HAP-1 (cell line): Measurements from ENCODE around the gene ANKRD40.
"Not testable (repeated sequence)": the region's sequence is repeated elsewhere in the genome, so short reads cannot be mapped to it uniquely, and the experiment has no call there.

Experiments
- DNase-seq, 2 experiments: peaks; one replicate each; pipeline ENCODE4 v3.0.0-alpha.2; 2016 to 2020; ENCODE audit warnings: low spot score in 2 of 2
- H3K27me3 ChIP-seq: fragments of 250-450 bp; sonication (Bioruptor Pico); 2 replicates; pipeline ENCODE4 v1.5.1; 2020; ENCODE audit warnings: low read depth, mild to moderate bottlenecking, moderate library complexity
- H3K36me3 ChIP-seq: fragments of 250-450 bp; sonication (Bioruptor Pico); replicated peaks from 2 replicates; pipeline ENCODE4 v1.5.1; 2020; ENCODE audit warnings: mild to moderate bottlenecking
- H3K4me1 ChIP-seq: fragments of 250-450 bp; sonication (Bioruptor Pico); 2 replicates; pipeline ENCODE4 v1.5.1; 2020; ENCODE audit warnings: mild to moderate bottlenecking
- H3K4me3 ChIP-seq: fragments of 250-450 bp; sonication (Bioruptor Pico); 2 replicates; pipeline ENCODE4 v1.5.1; 2020; ENCODE audit warnings: mild to moderate bottlenecking, moderate library complexity
- H3K9me3 ChIP-seq: fragments of 250-450 bp; sonication (Bioruptor Pico); 2 replicates; pipeline ENCODE4 v1.5.1; 2020; ENCODE audit warnings: mild to moderate bottlenecking, moderate library complexity
- in situ Hi-C: fragments of 300-500 bp; cut with MboI; formaldehyde crosslinking; loops from 3 replicates; pipeline ENCODE4 v1.14.3; 2020; ENCODE audit warnings: low sequenced_read_pairs, inconsistent platforms, mixed read lengths

The ANKRD40 gene

DNA sequence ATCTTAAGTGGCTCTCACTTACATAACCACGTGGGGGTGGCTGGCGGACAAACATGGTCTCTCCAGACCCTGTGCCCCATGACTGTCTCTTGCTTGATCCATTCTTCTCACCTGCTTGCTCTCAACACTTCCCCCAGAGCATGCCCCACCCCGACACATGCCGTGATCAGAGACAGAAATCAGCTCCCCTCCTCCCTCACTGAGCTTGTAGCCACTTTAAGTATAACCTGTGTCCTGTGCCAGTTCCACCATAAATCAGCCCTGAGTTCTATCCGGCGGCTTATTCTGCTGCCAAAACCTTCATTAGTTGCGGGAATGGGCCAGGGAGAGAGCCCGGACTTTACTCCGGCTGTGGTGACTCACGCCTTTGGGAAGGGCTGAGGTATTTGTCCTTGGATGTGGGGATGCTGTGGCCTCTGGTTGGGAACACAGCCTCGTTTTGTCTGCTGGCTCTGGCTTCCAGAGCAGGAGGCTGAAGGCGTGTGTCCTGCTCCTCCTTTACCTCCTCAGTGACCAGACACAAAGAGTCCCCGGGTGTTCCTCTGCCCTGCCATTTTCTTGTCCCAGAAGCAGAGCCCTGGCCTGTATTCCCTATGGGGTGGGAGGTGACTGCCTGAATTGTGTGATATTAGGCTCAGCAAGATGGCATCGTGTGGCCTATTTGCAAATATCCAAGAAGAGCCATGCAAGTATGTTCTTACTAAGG lies 21.1 kb downstream of the ANKRD40 start:
- Histone ChIP-seq H3K4me1 (no peaks in the 10 kb centered on the region), H3K36me3 (no peaks in the 10 kb centered on the region), H3K4me3 (no peak overlapping the region), H3K9me3 (no peaks in the 10 kb centered on the region), H3K27me3 (no peaks in the 10 kb centered on the region)
- in situ Hi-C loops, result no loop called here
- no peak for DNase-seq

DNA sequence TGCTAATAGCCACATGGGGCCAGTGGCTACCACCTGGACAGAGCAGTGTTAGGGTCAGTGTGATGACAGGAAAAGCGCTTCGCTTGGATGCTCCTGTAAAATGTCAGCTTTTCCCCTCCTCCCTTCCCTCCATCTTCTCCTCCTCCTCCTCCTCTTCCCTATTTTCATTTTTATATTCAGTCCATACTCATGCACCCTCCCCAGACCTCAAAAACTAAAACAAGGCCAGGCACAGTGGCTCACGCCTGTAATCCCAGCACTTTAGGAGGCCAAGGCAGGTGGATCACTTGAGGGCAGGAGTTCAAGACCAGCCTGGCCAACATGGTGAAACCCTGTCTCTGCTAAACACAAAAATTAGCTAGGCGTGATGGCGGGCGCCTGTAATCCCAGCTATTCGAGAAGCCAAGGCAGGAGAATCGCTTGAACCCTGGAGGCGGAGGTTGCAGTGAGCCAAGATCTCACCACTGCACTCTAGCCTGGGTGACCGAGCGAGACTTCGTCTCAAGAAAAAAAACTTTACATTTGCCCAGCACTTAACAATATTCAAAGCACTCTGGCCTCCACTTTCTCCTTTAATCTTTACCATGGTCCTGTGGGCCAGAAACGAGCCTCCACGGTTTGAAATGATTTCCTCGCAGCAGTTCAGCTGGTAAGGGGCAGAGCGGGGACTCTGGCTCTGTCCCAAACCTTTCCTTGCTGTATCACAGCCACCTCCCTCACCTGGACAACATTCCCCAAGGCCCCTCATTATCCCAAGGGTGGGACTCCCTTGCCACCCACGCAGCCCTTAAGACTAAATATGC lies 21.8 kb downstream of the ANKRD40 start:
- no peaks in the 10 kb centered on the region for H3K36me3 ChIP-seq
- peaks cover 5% of the 10 kb centered on the region for H3K4me1 ChIP-seq
- no peak overlapping the region for H3K4me3 ChIP-seq
- no peaks in the 10 kb centered on the region for H3K9me3 ChIP-seq
- no peaks in the 10 kb centered on the region for H3K27me3 ChIP-seq
- in situ Hi-C loops, result no loop called here
- no peak for DNase-seq

DNA sequence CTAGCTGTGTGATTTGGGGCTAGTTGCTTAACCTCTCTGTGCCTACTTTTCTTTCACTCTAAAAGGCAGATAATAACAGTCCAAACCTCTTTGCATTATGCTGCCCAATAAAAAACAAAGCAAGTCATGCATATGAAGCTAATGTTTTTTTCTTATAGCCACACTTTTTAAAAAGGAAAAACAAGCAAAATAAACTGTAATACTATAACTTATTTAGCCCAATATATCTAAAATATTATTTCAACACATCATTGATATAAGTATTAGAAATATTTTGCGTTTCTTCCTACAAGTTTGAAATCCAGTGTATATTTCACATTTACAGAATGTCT lies 22.4 kb downstream of the ANKRD40 start:
- in situ Hi-C loops, result no loop called here
- Histone ChIP-seq H3K36me3 (no peaks in the 10 kb centered on the region), H3K4me3 (no peak overlapping the region), H3K27me3 (no peaks in the 10 kb centered on the region), H3K9me3 (no peaks in the 10 kb centered on the region), H3K4me1 (peaks cover 5% of the 10 kb centered on the region)
- no peak for DNase-seq

DNA sequence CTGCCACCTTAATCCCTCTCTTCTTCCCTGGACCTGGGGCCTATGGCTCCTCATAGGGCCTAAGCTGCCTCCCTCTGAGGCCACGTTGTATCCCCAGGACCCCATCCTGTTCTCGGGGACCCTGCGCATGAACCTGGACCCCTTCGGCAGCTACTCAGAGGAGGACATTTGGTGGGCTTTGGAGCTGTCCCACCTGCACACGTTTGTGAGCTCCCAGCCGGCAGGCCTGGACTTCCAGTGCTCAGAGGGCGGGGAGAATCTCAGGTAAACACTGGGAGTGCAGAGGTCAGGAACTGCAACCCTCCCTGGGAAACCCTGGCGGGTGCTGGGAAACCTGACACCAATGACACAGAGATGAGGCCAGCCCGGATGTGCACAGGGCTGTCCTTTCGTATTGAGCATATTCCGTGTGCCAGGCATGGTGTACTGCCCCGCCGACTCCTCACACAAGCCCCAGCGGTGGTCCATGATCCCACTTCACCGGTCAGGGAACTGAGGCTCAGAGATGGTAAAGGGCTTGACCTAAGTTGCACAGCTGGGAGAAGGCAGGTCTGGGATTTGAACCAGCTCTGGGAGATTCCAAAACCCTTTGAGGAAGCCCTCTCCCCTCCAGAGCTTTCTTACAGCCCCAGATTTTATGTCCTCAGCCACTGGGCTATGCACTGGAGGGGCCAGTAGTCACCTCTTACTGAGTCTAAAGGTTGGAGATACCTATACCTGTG lies 22.9 kb downstream of the ANKRD40 start:
- no peaks in the 10 kb centered on the region for H3K36me3 ChIP-seq
- H3K27me3 ChIP-seq, result no peaks in the 10 kb centered on the region
- peaks cover 5% of the 10 kb centered on the region for H3K4me1 ChIP-seq
- in situ Hi-C loops, result no loop called here
- no peak for DNase-seq
- H3K9me3 ChIP-seq, result no peaks in the 10 kb centered on the region
- H3K4me3 ChIP-seq, result no peak overlapping the region

DNA sequence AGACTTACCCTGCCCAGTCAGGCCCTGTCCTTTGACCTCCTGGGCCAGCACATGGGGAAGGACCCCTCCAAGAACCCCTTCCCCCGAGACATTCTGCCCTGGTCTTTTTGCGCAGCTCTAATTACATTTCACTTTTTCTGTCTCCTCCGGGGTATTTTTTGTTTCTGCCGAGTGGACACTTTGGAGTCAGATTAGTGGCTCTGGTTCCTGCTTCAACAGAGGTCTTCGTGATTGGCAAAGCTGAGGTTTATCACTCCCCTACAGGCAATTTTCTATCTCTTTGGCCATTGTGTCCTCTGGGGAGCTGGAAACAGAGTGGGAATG lies 23.5 kb downstream of the ANKRD40 start:
- in situ Hi-C loops, result no loop called here
- Histone ChIP-seq H3K9me3 (no peaks in the 10 kb centered on the region), H3K27me3 (no peaks in the 10 kb centered on the region), H3K4me1 (peaks cover 5% of the 10 kb centered on the region), H3K36me3 (no peaks in the 10 kb centered on the region), H3K4me3 (no peak overlapping the region)
- DNase-seq, result no peak

DNA sequence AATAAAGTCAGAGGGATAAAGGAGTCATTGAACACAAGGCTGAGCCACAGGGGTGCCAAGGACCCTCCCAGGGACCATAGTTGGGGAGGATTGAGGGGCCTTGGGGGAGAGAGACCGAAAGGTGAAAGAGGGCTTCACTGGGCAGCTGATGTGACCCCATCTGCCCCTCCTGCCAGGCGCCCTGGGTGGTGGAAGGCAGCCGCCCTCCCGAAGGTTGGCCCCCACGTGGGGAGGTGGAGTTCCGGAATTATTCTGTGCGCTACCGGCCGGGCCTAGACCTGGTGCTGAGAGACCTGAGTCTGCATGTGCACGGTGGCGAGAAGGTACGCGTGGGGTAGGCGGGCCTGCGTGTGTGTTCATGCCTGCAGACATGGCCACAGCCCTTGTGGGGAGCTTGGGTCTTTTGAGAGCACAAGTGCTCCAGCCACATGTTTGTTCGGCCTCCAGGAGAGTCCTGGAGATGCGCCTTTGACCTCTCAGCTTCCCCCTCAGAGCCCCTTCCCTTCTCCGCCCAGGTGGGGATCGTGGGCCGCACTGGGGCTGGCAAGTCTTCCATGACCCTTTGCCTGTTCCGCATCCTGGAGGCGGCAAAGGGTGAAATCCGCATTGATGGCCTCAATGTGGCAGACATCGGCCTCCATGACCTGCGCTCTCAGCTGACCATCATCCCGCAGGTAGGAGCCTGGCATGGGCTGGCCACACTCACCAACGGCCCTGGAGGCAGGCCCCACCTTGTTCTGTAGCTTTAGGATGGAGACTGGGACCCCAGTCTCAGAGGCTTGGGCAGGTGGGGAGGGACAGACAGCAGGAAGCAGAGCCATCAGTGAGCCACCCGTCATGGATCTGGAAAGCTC lies 24.1 kb downstream of the ANKRD40 start:
- no peaks in the 10 kb centered on the region for H3K36me3 ChIP-seq
- no peaks in the 10 kb centered on the region for H3K9me3 ChIP-seq
- in situ Hi-C loops, result no loop called here
- H3K4me3 ChIP-seq, result no peak overlapping the region
- DNase-seq, result no peak
- no peaks in the 10 kb centered on the region for H3K27me3 ChIP-seq
- peaks cover 5% of the 10 kb centered on the region for H3K4me1 ChIP-seq

DNA sequence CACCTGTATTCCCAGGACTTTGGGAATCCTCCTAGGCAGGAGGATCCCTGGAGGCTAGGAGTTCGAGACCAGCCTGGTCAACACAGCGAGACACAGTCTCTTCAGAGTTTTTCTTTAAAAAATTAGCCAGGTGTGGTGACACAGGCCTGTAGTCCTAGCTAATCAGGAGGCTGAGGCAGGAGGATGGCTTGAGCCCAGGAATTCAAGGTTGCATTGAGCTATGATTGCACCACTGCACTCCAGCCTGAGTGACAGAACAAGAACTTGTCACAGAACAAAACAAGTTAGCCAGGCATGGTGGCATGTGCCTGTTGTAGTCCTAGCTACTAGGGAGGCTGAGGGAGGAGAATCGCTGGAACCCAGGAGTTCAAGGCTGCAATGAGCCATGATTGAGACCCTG lies 24.8 kb downstream of the ANKRD40 start:
- in situ Hi-C loops, result no loop called here
- no peaks in the 10 kb centered on the region for H3K36me3 ChIP-seq
- no peaks in the 10 kb centered on the region for H3K9me3 ChIP-seq
- H3K4me3 ChIP-seq, result no peak overlapping the region
- no peaks in the 10 kb centered on the region for H3K27me3 ChIP-seq
- DNase-seq, result no peak
- H3K4me1 ChIP-seq, result peaks cover 5% of the 10 kb centered on the region

DNA sequence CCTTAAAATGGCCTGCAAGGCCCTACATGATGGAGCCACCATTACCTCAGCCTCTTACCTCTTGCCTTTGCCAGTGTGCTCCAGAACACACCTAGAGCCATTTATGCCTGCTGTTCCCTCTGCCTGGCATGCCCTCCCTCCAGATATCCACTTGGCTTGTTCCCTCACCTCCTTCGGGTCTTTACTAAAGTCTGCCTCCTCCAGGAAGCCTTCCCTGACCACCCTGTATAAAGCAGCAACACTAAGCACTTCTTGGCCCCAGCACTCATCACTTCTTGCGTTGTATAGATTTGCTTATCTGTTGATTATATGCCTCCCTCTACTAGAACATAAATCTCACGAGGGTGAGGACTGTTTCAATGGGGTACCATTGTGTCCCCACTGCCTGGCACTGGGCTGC lies 25.3 kb downstream of the ANKRD40 start:
- H3K4me1 ChIP-seq, result peaks cover 5% of the 10 kb centered on the region
- no peaks in the 10 kb centered on the region for H3K36me3 ChIP-seq
- no peaks in the 10 kb centered on the region for H3K9me3 ChIP-seq
- H3K27me3 ChIP-seq, result no peaks in the 10 kb centered on the region
- H3K4me3 ChIP-seq, result no peak overlapping the region
- no peak for DNase-seq
- in situ Hi-C loops, result no loop called here

DNA sequence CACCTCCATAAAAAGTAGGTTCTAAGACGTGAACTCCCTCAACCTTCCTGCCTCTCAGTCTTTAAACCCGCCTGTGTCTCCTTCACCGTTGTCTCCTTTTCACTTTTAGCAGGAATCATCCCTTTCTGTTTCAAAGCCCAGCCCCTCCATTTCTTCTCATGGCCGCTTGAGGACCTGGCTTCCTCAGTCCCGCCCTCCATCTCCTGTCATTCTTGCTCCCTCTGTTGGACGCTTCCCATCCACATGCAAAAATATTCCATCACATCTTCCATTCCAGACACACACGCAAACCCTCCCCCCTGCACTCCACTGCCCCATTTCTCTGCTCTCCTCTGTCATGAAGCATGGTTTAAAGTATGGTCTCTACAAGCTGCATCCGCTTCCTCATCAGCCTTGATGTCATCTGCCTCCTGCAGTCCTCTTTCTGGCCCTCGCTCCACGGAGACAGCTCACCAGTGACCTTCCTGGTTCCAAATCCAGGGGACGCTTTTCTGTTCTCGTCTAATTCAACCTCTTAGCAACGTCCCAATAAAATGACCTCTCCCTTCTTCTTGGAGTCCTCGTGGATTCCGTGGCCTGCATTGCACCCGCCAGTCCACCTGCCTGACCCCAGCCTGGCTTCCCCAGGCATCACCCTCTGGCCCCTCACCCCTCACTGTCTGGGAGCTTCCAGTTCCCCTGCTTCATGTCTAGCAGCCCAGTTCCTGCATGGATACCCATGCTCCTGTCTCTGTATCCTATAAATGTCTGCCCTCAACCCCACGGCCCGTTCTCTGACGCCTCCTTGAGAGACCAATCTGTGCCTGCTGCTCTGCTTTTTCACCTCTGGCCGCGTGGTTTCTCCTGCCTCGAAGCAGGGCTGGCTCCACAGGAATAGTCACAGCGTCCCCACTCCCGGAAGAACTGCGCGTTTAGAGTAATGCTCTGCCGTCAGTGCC lies 26.2 kb downstream of the ANKRD40 start:
- in situ Hi-C loops, result no loop called here
- Histone ChIP-seq H3K9me3 (no peaks in the 10 kb centered on the region), H3K4me1 (peaks cover 5% of the 10 kb centered on the region), H3K27me3 (no peaks in the 10 kb centered on the region), H3K4me3 (no peak overlapping the region), H3K36me3 (no peaks in the 10 kb centered on the region)
- peak; percentile 74 to 78 for DNase-seq

DNA sequence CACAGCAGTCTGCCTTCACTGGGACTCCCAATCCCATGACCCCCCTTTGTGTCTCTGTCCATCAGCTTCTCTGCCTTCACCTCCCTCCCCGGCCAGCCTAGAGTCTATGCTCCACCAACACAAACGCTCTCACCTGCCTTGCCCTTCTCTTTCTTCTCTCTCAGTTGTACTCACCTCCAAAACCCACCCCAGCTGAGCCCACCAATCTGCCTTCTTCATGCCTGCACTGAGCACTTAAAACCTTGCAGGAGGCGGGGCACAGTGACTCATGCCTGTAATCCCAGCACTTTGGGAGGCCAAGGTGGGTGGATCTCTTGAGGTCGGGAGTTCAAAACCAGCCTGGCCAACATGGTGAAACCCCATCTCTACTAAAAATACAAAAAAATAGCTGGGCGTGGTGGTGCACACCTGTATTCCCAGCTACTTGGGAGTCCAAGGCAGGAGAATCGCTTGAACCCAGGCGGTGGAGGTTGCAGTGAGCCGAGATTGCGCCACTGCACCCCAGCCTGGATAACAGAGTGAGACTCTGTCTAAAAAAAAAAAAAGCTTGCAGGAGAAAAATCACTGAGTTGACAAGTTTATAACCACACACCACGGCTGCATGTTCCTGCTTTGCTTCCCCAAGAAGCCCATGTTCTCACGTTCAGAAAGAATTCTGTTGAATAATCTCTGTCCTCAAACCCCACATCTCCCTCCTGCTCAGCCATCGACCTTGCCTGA lies 27.0 kb downstream of the ANKRD40 start:
- not testable (repeated sequence) for DNase-seq, H3K27me3 ChIP-seq

DNA sequence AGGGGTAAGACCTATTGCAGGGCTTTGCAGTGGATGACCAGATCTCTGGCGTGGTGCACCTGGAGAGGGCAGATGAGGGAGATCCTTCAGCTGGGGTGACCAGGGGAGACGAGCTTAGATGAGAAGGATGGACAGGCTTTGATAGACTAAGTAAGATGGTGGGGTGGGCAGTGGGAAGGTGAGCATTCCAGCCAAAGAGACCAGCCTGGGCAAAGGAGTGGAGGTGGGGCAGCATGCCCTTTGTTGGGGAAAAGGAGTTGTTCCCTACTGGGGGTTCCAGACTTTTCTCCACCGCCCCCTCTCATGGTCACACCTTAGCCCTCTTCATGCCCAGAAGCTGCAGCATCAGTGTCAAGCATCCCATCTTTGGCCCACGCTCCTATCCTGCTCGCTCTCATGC lies 27.6 kb downstream of the ANKRD40 start:
- H3K27me3 ChIP-seq, result no peaks in the 10 kb centered on the region
- H3K4me3 ChIP-seq, result no peak overlapping the region
- H3K4me1 ChIP-seq, result peaks cover 5% of the 10 kb centered on the region
- H3K36me3 ChIP-seq, result no peaks in the 10 kb centered on the region
- H3K9me3 ChIP-seq, result no peaks in the 10 kb centered on the region
- no peak for DNase-seq
- in situ Hi-C loops, result no loop called here

More for the DNA sequence above, 27.0 kb downstream of the ANKRD40 start:
- H3K9me3 ChIP-seq, H3K36me3 ChIP-seq, H3K4me3 ChIP-seq, in situ Hi-C loops, H3K4me1 ChIP-seq: not testable (repeated sequence)

DNA sequence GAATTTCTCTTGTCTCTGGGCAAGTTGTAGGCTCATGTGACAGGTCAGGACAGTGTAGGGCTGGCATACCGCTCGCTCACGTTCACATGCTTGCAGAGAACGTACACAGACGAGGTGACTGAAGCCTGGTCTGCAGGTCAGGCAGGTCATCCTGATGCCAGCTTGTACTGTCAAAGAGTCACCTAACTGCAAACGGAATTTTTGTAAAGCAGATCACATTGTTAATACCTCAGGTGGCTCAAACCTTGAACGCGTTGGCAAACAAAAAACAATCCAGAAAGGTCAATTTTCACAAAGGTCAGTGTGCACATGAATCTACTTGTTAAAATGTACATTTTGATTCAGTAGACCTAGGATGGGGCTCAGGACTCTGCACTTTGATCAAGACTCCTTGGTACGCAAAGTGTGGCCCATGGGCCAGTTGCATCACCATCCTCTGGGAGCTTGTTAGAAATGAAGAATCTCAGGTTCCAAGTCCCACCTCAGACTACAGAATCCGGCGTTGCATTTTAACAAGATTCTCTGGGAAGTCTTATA lies 28.6 kb downstream of the ANKRD40 start:
- H3K36me3 ChIP-seq, result no peaks in the 10 kb centered on the region
- H3K27me3 ChIP-seq, result no peaks in the 10 kb centered on the region
- no peak overlapping the region for H3K4me3 ChIP-seq
- no peak for DNase-seq
- in situ Hi-C loops, result no loop called here
- H3K9me3 ChIP-seq, result no peaks in the 10 kb centered on the region
- peaks cover 5% of the 10 kb centered on the region for H3K4me1 ChIP-seq
